HG02763 (cell line): ENCODE measurements around the gene SLC24A5.
A peak's percentile ranks its signal among the peaks of the same experiment; 100 is the strongest.

Experiments used
- ATAC-seq: cut with Tn5 transposase; IDR thresholded peaks from one replicate; pipeline ENCODE4 v1.9.1; 2021; ENCODE audit warnings: mild to moderate bottlenecking, moderate library complexity; ENCODE audit not compliant: unreplicated experiment

SLC24A5 gene

DNA sequence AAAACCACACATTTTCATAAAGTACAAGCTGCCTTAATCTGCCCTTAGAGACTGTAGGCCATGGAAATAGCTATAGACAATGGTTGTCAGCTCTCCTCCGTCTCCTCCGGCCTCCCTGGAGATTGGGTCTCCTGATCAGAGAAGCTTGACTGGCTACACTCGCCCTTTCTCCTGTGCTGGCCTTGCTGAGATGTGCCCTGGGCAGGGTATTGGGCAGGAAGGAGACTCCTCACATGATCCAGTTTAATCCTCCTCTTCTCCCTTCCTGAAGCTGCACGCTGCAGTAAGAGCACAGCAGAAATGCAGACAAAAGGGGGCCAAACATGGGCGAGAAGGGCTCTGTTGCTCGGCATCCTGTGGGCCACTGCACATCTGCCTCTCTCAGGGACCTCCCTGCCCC lies at the start of gene SLC24A5:
Gene SLC24A5 (plus strand): TSS at position 246 of the 400 bp plus-strand sequence. CDS start 55 bp downstream, at position 301.
- no peak for ATAC-seq

DNA sequence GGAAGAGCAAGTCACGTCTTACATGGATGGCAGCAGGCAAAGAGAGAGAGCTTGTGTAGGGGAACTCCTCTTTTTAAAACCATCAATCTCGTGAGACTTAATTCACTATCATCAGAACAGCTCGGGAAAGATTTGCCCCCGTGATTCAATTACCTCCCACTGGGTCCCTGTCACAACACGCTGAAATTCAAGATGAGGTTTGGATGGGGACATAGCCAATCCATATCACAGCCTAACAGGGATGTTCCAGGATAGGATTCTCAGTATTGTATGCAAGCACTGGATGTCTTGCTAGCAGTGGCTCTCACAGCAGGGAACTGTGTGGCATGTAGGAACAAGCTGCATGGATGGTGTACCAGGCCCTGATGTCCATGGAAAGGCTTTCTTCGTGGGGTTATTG lies 47.8 kb upstream of the SLC24A5 start:
- ATAC-seq = no peak

DNA sequence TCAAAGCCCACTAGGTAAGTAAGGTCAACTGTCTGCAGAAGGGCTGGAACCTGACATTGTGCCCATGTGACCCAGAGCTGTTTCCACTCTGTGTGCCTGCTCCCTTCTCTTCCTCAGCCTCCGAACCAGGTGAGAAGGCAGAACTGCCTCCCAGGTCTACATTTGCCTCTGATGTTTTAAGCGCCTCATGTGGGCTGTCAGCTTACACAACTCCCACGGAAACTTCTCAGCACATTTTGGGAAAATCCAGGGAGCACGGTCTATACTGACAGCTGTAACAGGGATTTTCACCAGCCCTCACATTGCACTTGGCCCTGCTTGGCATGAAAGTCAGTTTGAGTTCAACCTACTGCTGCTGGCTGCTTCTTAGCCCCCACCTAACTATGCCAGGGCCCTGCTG lies 46.9 kb upstream of the SLC24A5 start:
- ATAC-seq = no peak

DNA sequence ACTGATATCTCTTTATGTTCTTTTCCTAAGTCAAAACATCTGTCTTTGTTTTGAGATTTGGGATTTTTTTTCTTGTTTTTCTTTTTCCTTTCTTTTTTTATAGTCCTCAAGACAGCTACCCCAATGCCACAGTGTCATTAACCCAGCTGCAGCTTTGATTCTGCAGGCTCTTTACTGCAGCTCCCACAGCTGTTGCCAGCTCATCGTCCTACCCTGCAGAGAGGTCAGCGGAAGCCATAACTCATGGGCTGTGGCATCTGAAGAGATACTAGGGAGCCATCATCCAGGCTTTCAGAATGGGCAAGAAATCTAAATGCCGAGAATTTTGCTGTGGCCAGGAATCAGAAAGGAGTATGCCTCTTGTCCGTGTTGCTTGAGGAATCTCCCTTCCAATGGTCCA lies 44.3 kb upstream of the SLC24A5 start:
- no peak for ATAC-seq

DNA sequence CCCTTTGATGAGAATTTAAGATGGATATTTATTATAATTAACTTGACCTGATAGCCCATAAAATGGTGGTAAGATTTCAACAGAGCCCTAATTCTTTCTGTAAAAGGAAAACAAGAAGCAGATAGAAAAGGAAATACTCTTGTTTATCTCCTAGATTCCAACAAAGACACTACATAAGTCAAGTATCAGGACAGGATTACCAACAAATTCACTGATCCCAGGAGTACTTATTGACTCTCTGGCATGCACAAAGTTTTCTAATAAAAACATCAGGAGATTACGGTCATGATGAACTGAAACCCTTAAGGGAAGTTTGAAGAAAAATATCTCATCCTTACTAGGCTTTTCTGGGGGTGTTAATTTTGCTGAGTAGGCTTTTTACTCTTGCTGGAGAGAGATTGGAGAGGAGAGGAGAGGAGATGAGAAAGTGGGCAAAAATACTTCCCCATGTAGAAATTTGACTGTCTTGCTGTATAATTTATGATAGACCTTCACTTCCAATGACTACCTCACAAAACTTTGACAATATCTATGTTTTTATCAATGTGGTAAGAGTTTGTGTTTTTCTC lies 43.1 kb upstream of the SLC24A5 start:
- no peak for ATAC-seq

DNA sequence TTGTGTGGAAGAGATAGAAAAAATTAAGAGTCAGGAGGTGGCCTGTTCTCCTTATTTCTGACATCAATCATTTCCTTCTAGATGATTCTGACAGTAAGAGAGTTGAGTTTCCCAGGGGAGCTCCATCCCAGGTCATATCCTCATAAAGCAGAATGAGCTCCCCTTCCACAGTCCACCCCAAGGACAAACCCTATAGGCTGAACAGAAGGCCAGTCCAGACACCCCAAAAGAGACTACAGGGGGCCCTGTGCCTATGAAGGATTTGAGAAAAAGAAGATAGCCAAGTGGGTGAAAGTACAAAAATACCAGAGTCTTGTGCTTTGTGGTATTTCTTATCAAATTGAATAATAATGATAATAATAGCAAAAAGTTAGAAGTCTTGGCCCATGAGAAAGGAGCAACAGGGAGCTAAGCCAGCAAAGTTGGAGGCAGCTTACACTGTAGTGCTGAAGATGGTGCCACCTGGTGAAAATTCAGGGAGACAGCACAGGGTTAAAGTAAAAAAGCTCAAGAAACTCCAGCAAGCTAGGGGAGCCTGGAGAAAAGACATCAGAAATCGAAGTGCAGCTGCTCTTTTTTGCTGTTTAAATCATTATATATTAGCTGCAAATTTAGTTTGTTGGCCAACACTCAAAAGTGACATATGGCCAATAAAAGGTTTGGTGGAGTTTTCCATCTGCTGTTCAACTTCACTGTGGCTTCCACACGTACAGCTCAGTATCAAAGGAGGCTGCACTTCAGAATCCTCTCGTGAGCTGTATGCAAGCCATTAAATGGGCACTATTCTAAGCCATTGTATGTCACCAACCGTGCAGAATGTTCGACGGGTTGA lies 35.8 kb upstream of the SLC24A5 start:
- ATAC-seq = no peak

DNA sequence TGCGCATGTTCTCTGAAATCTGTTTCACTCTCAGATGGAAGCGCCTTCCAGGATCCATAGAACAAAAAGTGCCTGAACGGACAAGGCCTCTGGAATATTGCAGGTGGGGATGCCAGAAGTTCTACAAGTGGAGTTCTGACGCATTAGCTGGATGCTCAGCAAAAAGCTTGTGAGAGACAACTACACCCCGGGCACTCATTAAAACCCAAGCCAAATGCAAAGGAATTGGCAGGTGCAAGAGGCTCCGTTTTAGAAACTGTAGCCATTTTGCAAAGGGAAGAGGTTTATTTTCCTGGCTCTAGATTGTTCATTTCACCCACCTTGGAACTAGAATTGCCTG lies 35.2 kb upstream of the SLC24A5 start:
- ATAC-seq = no peak

DNA sequence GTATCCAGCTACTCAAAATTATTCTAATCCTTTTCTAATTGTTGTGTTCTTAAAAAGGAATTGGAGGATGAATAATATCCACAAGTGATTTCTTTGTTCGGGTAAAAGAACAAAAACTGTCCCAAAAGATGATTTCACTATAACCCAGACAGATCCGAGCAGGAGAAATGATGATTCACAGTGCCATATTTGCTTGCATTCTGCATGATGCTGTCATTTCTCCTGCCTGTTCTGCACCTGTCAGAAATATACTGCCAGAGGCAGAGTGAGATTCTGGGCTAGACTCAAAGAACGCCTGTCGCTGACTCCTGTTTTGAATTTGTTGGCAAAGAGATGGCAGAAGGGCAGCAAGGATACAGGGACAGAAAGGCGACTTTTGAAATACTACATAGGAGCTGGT lies 34.7 kb upstream of the SLC24A5 start:
- ATAC-seq = no peak

DNA sequence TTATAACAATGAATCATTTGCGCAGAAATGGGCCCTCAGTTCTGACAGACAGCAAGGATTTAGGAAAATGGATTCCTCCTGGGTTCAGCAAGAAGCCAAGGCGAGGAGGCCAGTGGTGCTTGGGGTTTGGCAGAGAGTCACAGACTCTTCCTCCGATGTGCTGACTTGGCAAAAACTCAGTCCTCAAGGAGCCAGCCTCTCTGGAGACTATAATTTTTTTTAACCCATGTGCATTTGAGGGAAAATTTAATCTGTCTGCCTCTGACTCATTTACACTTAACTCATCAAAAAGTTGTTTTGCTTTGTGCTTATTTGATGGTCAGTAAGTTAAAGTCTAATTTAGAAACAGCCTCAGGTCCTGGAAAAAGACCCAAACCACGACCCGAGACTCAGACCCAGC lies 34.2 kb upstream of the SLC24A5 start:
- ATAC-seq = no peak

DNA sequence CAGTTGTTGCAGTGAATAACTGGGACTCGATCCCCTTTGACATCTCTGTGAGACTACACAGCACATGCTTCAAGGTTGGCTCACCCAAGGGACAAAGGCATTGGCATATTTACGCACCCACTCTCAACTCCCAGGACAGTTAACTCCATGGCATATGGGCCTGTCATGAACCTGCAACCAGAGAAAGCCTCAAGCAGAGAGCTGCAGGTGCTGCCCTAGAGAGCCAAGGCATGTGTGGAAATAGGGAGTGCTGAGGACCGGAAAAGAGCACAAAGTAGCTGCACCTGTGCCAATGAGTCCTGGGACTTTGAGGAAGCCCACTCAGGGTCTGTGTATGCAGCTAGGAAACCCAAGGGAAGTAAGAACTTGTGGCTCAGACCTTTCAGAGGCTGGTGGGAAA lies 32.9 kb upstream of the SLC24A5 start:
- ATAC-seq = no peak

DNA sequence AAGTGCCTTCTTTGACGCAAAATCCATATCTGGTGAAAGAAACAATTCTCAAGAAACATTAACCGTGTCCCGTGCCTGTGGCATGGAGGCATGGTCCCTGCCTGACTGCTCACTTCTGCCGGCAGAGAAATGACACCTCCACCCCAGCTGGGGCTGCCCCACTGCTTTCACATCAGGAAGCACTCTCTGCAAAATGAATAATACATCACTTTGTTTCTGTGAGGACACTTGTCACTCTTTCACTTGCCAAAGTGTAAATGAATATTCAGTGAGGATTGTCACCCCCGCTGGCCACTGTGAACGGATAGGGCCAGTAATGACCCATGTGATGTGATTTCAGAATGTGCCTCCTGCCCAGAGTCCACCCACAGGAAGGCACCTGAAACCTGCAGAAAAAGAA lies 31.1 kb upstream of the SLC24A5 start:
- no peak for ATAC-seq

DNA sequence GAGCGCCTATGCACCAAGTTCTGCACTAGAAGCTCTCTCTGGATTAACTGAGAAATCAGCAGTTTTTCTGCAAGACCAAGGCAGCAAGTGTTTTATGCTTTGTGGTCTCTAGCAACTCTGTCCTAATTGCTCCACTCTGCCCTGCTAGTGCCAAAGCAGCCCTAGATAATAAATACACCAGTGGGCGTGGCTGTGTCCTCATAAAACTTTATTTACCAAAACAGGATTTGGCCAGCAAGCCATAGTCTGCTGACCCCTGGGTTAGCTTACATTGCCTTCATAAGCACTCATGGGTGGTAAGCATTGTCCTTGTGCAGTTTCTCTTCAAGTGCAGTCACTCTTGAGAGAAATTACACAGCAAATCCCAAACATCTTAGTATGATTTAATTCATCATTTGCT lies 30.7 kb upstream of the SLC24A5 start:
- no peak for ATAC-seq

DNA sequence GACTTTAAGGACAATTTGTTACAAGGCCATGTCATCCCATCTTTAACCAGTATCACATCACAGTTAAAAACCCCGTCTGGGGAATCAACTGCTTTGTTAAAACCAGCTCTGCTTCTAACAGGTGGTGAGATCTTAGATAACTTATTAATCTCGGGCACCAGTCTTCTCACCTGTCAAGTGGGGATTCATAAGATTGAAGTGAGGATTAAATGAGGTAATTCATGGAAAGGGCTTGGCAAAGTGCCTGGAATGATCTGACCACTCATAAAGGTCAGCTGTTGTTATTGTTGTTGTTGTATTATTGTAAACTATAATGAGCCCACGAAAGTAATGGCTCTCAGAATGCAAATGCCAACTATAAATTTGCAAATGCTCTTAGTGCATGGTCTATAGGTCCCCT lies 30.1 kb upstream of the SLC24A5 start:
- no peak for ATAC-seq

DNA sequence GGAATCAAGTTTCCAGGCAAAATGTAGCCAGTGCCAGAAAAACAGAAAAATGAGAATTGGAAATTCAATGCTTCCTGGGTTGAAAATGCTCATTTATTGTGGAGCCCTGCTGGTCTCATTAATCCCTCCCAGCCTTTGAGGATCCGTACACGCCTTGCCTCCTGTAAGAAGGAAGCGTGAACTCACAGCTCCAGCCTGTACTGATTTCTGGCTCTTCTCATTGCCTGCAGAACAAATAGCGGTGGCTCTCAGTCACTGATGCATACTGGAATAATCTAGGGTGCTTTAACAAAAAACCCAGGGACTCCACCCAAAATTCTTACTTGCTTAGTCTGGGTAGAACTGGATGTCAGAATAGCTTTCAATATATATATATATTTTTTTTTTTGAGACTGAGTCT lies 29.3 kb upstream of the SLC24A5 start:
- no peak for ATAC-seq

DNA sequence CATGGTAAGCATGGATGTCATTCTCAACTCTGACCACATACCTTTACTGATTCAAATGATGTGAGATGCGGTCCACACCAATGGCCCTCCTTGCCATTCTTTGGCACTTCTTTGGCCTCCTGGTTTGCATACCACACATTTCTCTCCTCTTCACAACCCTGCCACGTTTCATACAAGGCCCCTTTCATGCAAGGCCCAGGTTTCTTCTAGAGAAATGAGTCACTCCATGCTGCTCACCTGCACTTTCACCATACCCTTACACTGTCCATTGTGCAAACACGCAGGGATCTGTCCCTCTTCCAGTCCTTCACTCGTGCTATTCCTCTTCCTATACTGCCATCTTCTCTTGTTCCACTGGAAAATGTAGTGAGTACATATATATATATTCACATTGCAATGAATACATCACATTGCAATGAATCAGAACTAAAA lies 24.4 kb upstream of the SLC24A5 start:
- peak; percentile 78 for ATAC-seq

DNA sequence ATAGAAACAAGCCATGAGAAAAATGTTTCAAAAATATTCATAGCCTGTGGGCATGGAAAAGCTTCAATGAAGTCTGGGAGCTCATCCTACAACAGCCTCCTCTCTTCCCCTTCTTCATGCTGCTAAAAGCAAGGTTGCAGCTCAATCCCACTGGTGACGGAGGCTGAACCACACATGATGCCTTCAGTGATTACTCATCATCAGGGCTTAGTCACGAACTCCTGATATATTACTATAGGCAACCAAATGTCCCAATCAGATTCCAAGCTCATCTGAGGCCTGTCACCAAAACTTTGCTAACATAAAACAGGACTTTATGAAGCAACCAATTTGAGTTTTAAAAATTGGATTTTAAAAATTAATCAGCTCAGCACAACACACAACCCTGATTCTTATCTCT lies 24.0 kb upstream of the SLC24A5 start:
- ATAC-seq = no peak

DNA sequence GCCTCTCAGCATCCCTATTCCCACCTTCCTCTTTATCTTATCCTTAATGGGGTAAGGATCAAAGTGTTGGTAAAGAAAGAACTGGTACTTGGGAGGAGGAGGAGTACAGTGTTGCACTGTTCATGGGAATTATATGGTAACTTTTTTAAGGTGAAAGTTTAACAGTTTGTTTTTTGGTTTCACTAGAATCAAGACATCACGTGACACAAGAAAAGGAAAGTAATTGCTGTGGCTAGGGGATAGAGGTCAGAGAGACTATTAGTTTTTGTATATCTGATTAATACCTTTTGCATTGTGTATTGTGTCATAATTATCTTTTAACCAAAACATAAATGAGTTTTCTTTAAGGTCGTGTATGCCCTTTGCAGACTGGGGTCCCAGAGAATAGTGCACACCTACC lies 23.5 kb upstream of the SLC24A5 start:
- no peak for ATAC-seq

DNA sequence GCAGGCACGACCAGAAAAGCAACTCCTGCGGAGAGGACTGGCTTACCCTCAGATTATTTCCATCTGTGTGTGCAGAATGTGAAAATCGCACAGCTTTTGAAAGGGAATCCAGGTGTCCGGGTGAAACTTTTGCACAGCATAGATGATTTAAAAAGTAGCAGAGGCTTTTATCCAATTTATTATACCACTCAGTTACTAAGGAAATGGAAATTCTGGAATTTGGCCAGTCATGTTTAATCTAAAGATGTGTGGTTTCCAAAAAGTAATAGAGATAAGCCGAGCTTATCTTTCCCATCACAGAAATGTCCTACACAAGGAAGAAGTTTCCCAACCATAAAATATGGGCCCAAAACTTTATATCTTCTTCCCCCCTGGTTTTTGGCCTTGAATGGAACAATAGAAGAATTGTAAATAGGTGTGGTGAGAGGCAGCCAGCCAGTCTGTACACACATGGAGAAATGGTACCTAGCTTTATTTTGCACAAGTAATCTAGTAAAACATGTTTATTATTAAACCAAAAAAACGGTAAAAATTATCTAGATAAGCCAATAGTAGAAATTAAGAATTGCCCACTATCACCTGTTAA lies 19.3 kb upstream of the SLC24A5 start:
- ATAC-seq = no peak

DNA sequence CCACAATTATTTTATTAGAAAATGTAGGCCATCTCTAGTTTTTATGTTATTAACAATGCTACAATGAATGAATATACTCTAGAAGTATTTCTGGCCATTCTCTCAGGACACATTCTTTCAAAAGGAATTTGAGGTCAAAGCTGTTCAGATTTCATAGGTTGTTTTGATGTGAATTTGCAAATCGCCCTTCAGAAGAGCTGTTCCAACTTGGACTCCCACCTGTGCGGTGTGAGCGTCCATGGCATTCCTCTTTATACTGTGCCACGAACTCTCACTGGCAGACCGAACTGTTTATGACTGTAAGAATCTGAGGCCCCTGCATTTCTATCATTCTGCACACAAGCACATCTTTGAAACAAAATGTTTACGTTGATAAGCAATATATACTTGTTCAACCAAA lies 18.6 kb upstream of the SLC24A5 start:
- no peak for ATAC-seq

DNA sequence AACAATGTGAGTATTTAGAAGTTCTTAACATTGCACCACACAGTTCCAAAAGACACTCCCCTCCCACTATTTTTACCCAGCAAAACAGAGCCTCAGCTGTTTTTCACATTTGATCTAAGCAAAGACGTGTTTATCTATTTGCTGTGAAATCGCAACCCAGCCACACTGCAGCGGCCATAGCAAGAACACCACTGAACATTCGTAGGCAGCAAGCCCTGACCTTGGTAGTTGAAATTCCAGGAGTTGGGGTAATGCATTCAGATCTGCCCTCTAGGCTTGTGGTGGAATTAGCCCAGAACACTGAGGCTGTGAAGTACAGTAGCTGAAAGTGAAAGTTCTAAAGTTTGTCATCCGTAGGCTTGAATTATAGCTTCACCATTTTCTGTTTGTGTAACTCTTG lies 17.1 kb upstream of the SLC24A5 start:
- ATAC-seq = no peak

DNA sequence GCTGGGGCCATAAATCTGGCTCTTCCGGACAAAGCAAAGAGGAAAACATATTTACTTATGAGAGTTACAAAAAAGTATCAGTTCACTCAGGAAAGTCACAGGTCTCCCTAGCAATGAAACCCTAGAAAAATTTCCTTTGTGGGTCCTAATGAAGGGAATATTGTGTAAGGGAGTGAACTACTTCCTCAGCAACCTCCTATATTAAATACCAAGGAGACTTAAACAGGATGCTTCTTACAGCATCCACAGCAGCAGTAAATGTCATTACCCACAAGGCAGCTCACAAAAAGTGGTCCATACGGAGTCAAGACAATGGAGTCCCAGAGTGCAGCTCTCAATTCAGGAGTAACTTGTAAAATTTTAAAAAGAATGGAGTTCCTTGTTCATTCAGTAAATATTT lies 14.9 kb upstream of the SLC24A5 start:
- no peak for ATAC-seq

DNA sequence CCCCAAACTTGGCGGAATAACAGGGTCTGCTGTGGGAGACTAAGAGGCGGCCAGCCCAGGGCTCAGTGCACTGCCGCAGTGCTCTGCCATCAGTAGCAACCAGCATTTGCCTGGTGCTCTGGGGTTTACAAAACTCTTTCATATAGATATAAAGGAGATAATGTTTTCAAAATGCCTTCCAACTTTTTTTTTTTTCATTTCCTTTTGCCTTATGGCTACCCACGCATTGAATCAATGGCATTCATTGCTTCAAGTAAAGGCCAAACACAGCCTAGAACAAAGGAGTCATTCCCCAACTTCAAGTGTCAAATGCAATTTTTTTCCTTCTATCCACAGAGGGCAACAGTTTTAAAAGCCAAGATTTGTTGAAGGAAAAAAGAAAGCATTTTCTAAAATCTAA lies 11.6 kb upstream of the SLC24A5 start:
- no peak for ATAC-seq
